ENCODE data around the gene SSH2.

The SSH2 gene

GRCh38 chr17:29764217-29764616, 165.8 kb downstream of the SSH2 start:
- no peak for DNase-seq (ENCODE audit: low read depth)
- no peak overlapping the region for H3K4me3 ChIP-seq (ENCODE audit: low read depth, low read length)
- no peak for TF ChIP-seq CTCF (conservative IDR thresholded peaks at IDR 0.05; ENCODE audit: low read depth, low read length)

- no peak for TF ChIP-seq CTCF (conservative IDR thresholded peaks at IDR 0.05; ENCODE audit: low read depth, low read length)
- DNase-seq (ENCODE audit: low read depth) = no peak
Measured at GRCh38 chr17:29763273-29763672, 166.8 kb downstream of the SSH2 start.

GRCh38 chr17:29761040-29761761, 168.8 kb downstream of the SSH2 start:
- H3K4me3 ChIP-seq (ENCODE audit: low read depth, low read length) = peak overlapping the region; percentile 83
- DNase-seq (ENCODE audit: low read depth) = peak; percentile 87
- no peak for TF ChIP-seq CTCF (conservative IDR thresholded peaks at IDR 0.05; ENCODE audit: low read depth, low read length)

More at GRCh38 chr17:29763273-29763672, 166.8 kb downstream of the SSH2 start:
- no peak overlapping the region for H3K4me3 ChIP-seq (ENCODE audit: low read depth, low read length)

GRCh38 chr17:29760279-29761039, 169.6 kb downstream of the SSH2 start:
- peak overlapping the region; percentile 83 for H3K4me3 ChIP-seq (ENCODE audit: low read depth, low read length)
- DNase-seq (ENCODE audit: low read depth) = peak; percentile 67
- TF ChIP-seq CTCF (conservative IDR thresholded peaks at IDR 0.05; ENCODE audit: low read depth, low read length) = no peak

- no peak for DNase-seq (ENCODE audit: low read depth)
- H3K4me3 ChIP-seq (ENCODE audit: low read depth, low read length) = no peak overlapping the region
- TF ChIP-seq CTCF (conservative IDR thresholded peaks at IDR 0.05; ENCODE audit: low read depth, low read length) = no peak
Measured at GRCh38 chr17:29758255-29758654, 171.8 kb downstream of the SSH2 start.

GRCh38 chr17:29757788-29758187, 172.2 kb downstream of the SSH2 start:
- H3K4me3 ChIP-seq (ENCODE audit: low read depth, low read length) = no peak overlapping the region
- TF ChIP-seq CTCF (conservative IDR thresholded peaks at IDR 0.05; ENCODE audit: low read depth, low read length) = no peak
- DNase-seq (ENCODE audit: low read depth) = no peak

Measured in choroid plexus epithelial cell (primary cell).